Measurements from ENCODE around the gene FUT3.
A peak's percentile ranks its signal among the peaks of the same experiment; 100 is the strongest.
"Not testable (repeated sequence)": the region's sequence is repeated elsewhere in the genome, so short reads cannot be mapped to it uniquely, and the experiment has no call there.

The FUT3 gene

GRCh38 chr19:5863030-5863665 lies 11.9 kb upstream of the FUT3 start:
- no peak overlapping the region for H3K4me3 ChIP-seq (ENCODE audit: low read length)
- no peaks in the 10 kb centered on the region for H3K36me3 ChIP-seq (ENCODE audit: control insufficient read depth, insufficient read depth, low read length, severe bottlenecking)
- no peak overlapping the region for H3K9ac ChIP-seq (ENCODE audit: low read length)
- DNase-seq (ENCODE audit: low read depth): no peak
- H3K9me3 ChIP-seq (ENCODE audit: control insufficient read depth, low read length): no peaks in the 10 kb centered on the region
- peaks cover 32% of the 10 kb centered on the region for H3K27me3 ChIP-seq (replicated peaks; ENCODE audit: control insufficient read depth, insufficient read depth, low read length)
- no peaks in the 10 kb centered on the region for H3K4me1 ChIP-seq (ENCODE audit: control insufficient read depth, insufficient read depth, low read length)

DNA sequence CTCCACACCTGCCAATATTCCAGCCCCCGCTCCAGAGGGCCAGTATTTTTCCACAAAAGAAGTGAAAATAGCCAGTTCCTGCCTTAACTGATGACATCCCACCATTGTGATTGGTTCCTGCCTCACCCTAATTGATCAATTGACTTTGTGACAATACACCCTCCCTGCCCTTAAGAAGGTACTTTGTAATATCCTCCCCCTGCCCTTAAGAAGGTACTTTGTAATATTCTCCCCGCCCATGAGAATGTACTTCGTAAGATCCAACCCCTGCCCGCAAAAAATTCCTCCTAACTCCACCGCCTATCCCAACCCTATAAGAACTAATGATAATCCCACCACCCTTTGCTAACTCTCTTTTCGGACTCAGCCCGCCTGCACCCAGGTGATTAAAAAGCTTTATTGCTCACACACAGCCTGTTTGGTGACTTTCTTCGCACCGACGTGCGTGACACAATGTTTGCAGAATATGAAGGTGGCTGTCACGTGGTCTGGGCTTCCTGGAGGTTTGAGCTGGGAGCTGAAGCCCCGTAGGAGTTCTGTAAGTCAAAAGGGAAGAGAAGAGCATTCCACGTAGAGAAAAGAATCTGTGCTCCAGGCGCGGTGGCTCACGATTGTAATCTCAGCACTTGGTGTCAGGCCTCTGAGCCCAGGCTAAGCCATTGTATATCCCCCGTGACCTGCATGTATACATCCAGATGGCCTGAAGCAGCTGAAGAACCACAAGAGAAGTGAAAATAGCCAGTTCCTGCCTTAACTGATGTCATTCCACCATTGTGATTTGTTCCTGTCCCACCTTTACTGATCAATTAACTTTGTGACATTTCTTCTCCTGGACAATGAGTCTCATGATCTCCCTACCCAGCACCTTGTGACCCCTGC lies 6.2 kb upstream of the FUT3 start:
- no peak overlapping the region for H3K9ac ChIP-seq (ENCODE audit: low read length)
- no peaks in the 10 kb centered on the region for H3K36me3 ChIP-seq (ENCODE audit: control insufficient read depth, insufficient read depth, low read length, severe bottlenecking)
- peaks cover 10% of the 10 kb centered on the region for H3K9me3 ChIP-seq (ENCODE audit: control insufficient read depth, low read length)
- H3K4me3 ChIP-seq (ENCODE audit: low read length): no peak overlapping the region
- no peaks in the 10 kb centered on the region for H3K4me1 ChIP-seq (ENCODE audit: control insufficient read depth, insufficient read depth, low read length)
- DNase-seq (ENCODE audit: low read depth): no peak
- H3K27me3 ChIP-seq (replicated peaks; ENCODE audit: control insufficient read depth, insufficient read depth, low read length): peaks cover 42% of the 10 kb centered on the region

GRCh38 chr19:5855151-5855550 lies 3.9 kb upstream of the FUT3 start:
- not testable (repeated sequence) for DNase-seq (ENCODE audit: low read depth); H3K4me3 ChIP-seq (ENCODE audit: low read length); H3K4me1 ChIP-seq (ENCODE audit: control insufficient read depth, insufficient read depth, low read length); H3K36me3 ChIP-seq (ENCODE audit: control insufficient read depth, insufficient read depth, low read length, severe bottlenecking); H3K9ac ChIP-seq (ENCODE audit: low read length)
- Histone ChIP-seq H3K27me3 (replicated peaks; ENCODE audit: control insufficient read depth, insufficient read depth, low read length) (peaks cover 41% of the 10 kb centered on the region), H3K9me3 (ENCODE audit: control insufficient read depth, low read length) (peaks cover 10% of the 10 kb centered on the region)

- not testable (repeated sequence) for DNase-seq (ENCODE audit: low read depth); H3K9ac ChIP-seq (ENCODE audit: low read length); H3K4me3 ChIP-seq (ENCODE audit: low read length); H3K4me1 ChIP-seq (ENCODE audit: control insufficient read depth, insufficient read depth, low read length); H3K36me3 ChIP-seq (ENCODE audit: control insufficient read depth, insufficient read depth, low read length, severe bottlenecking)
- Histone ChIP-seq H3K9me3 (ENCODE audit: control insufficient read depth, low read length) (peaks cover 10% of the 10 kb centered on the region), H3K27me3 (replicated peaks; ENCODE audit: control insufficient read depth, insufficient read depth, low read length) (peaks cover 37% of the 10 kb centered on the region)
Measured at GRCh38 chr19:5854121-5854520, 2.9 kb upstream of the FUT3 start.

DNA sequence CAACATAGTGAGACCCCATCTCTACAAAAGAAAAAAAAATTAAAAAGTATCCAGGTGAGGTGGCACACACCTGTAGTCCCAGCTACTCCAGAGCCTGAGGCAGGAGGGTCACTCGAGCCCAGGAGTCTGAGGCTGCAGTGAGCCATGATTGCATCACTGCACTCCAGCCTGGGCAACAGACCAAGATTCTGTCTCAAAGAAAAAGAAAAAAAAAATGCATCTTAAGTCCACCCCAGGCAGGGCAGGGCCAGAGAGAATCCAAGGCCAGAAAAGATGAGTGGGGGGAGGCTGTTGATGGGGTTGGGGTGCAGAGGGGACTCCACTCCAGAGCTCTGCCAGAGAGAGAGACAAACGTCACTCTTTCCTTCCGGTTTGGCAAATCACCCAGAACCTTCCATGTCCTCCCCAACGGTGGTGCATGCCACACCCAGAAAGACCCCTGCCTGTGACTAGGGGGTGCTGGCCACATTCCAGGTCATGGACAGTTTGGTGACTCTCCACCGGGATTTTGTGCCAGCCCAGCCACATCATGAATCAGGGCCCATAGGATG lies 431 bp downstream of the FUT3 start:
- H3K36me3 ChIP-seq (ENCODE audit: control insufficient read depth, insufficient read depth, low read length, severe bottlenecking): no peaks in the 10 kb centered on the region
- peaks cover 4% of the 10 kb centered on the region for H3K4me1 ChIP-seq (ENCODE audit: control insufficient read depth, insufficient read depth, low read length)
- no peak overlapping the region for H3K9ac ChIP-seq (ENCODE audit: low read length)
- peak; percentile 69 for DNase-seq (ENCODE audit: low read depth)
- no peak overlapping the region for H3K4me3 ChIP-seq (ENCODE audit: low read length)
- peaks cover 27% of the 10 kb centered on the region for H3K27me3 ChIP-seq (replicated peaks; ENCODE audit: control insufficient read depth, insufficient read depth, low read length)
- H3K9me3 ChIP-seq (ENCODE audit: control insufficient read depth, low read length): no peaks in the 10 kb centered on the region

DNA sequence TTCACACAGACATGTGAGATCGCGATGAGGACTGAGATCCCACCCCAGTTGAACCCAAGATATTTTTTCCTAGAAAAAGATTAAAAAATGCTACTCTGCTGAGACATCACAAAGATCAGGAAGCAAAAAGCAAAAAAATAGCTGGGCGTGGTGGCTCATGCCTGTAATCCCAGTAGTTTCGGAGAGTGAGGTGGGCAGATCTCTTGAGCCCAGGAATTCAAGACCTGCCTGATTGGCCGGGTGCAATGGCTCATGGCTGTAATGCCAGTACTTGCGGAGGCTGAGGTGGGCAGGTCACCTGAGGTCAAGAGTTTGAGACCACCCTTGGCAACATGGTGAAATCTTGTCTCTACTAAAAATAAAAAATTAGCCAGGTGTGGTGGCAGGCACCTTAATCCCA lies 1.1 kb downstream of the FUT3 start:
- DNase-seq (ENCODE audit: low read depth): no peak
- Histone ChIP-seq H3K4me3 (ENCODE audit: low read length) (no peak overlapping the region), H3K36me3 (ENCODE audit: control insufficient read depth, insufficient read depth, low read length, severe bottlenecking) (no peaks in the 10 kb centered on the region), H3K4me1 (ENCODE audit: control insufficient read depth, insufficient read depth, low read length) (peaks cover 4% of the 10 kb centered on the region), H3K9ac (ENCODE audit: low read length) (no peak overlapping the region), H3K27me3 (replicated peaks; ENCODE audit: control insufficient read depth, insufficient read depth, low read length) (peaks cover 21% of the 10 kb centered on the region), H3K9me3 (ENCODE audit: control insufficient read depth, low read length) (no peaks in the 10 kb centered on the region)

DNA sequence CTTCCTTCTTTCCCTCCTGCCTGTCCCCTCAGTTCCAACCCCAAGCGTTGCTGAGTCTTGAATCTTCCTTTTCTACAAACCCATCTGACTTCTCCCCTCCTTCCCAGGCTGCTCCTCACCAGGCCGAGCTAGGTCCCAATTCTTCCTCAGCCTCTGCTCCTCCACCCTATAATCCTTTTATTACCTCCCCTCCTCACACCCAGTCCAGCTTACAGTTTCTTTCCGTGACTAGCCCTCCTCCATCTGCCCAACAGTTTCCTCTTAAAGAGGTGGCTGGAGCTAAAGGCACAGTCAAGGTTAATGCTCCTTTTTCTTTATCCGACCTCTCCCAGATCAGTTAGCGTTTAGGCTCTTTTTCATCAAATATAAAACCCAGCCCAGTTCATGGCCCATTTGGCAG lies 2.6 kb downstream of the FUT3 start:
- H3K4me3 ChIP-seq (ENCODE audit: low read length); H3K4me1 ChIP-seq (ENCODE audit: control insufficient read depth, insufficient read depth, low read length); DNase-seq (ENCODE audit: low read depth); H3K9ac ChIP-seq (ENCODE audit: low read length); H3K36me3 ChIP-seq (ENCODE audit: control insufficient read depth, insufficient read depth, low read length, severe bottlenecking); H3K9me3 ChIP-seq (ENCODE audit: control insufficient read depth, low read length): not testable (repeated sequence)
- H3K27me3 ChIP-seq (replicated peaks; ENCODE audit: control insufficient read depth, insufficient read depth, low read length): peaks cover 18% of the 10 kb centered on the region

GRCh38 chr19:5847846-5848245 lies 3.4 kb downstream of the FUT3 start:
- not testable (repeated sequence) for H3K9ac ChIP-seq (ENCODE audit: low read length); H3K4me1 ChIP-seq (ENCODE audit: control insufficient read depth, insufficient read depth, low read length); DNase-seq (ENCODE audit: low read depth); H3K4me3 ChIP-seq (ENCODE audit: low read length); H3K36me3 ChIP-seq (ENCODE audit: control insufficient read depth, insufficient read depth, low read length, severe bottlenecking); H3K9me3 ChIP-seq (ENCODE audit: control insufficient read depth, low read length)
- H3K27me3 ChIP-seq (replicated peaks; ENCODE audit: control insufficient read depth, insufficient read depth, low read length): peaks cover 16% of the 10 kb centered on the region

GRCh38 chr19:5844456-5845433 lies 6.5 kb downstream of the FUT3 start:
- Histone ChIP-seq H3K4me1 (ENCODE audit: control insufficient read depth, insufficient read depth, low read length) (no peaks in the 10 kb centered on the region), H3K9ac (ENCODE audit: low read length) (no peak overlapping the region), H3K27me3 (replicated peaks; ENCODE audit: control insufficient read depth, insufficient read depth, low read length) (peaks cover 8% of the 10 kb centered on the region), H3K9me3 (ENCODE audit: control insufficient read depth, low read length) (no peaks in the 10 kb centered on the region), H3K36me3 (ENCODE audit: control insufficient read depth, insufficient read depth, low read length, severe bottlenecking) (no peaks in the 10 kb centered on the region), H3K4me3 (ENCODE audit: low read length) (no peak overlapping the region)
- DNase-seq (ENCODE audit: low read depth): no peak

DNA sequence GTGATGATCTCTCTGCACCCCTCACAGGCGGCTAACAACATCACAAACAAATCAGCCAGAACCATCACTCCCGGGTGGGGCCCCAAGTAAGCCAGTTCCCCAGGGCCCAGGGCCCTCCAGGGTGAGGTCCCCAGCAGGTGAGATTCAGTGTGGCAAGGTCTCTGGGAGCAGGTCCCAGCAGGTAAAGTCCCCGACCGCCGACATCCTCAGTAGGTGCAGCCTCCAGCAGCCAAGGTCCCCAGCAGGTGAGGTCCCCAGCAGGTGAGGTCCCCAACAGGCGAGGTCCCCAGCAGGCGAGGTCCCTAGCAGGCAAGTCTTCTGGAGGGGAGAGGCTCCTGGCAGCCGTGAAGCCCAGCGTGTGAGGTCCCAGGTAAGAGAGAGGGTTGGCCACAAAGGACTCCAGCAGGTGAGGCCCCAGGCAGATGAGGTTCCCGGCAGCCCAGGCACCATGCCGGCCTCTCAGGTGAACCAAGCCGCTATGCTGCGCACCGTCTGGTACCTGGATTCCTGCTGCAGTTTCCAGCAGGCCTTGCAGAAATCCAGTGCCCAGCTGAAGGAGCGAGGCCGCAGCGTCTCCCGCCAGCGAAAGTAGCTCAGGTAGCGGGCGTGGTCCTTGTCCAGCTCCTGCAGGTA lies 7.8 kb downstream of the FUT3 start:
- no peak overlapping the region for H3K9ac ChIP-seq (ENCODE audit: low read length)
- peaks cover 16% of the 10 kb centered on the region for H3K27me3 ChIP-seq (replicated peaks; ENCODE audit: control insufficient read depth, insufficient read depth, low read length)
- H3K36me3 ChIP-seq (ENCODE audit: control insufficient read depth, insufficient read depth, low read length, severe bottlenecking): no peaks in the 10 kb centered on the region
- no peaks in the 10 kb centered on the region for H3K4me1 ChIP-seq (ENCODE audit: control insufficient read depth, insufficient read depth, low read length)
- no peak for DNase-seq (ENCODE audit: low read depth)
- H3K4me3 ChIP-seq (ENCODE audit: low read length): no peak overlapping the region
- H3K9me3 ChIP-seq (ENCODE audit: control insufficient read depth, low read length): no peaks in the 10 kb centered on the region

All from adipocyte (in vitro differentiated cells).